Urinary bladder (tissue), 4 donors: ENCODE data around the gene COG1. TPM values are rescaled to one million over a fixed set of nuclear protein-coding genes. Genes with fewer than 3 reads are reported as not detected.

Experiments used
- DNase-seq: peaks from one replicate; pipeline ENCODE4 v3.0.0-alpha.2; 2015; ENCODE audit errors: extremely low spot score
- H3K27ac ChIP-seq: one replicate; pipeline ENCODE4 v1.5.1; 2013; ENCODE audit warnings: low read depth, mild to moderate bottlenecking, moderate library complexity
- H3K36me3 ChIP-seq: one replicate; pipeline ENCODE4 v1.6.1; 2013; ENCODE audit warnings: mild to moderate bottlenecking, moderate library complexity; ENCODE audit not compliant: insufficient read depth
- H3K4me1 ChIP-seq: one replicate; pipeline ENCODE4 v1.6.1; 2013; ENCODE audit warnings: mild to moderate bottlenecking, moderate library complexity; ENCODE audit not compliant: insufficient read depth
- H3K4me3 ChIP-seq: one replicate; pipeline ENCODE4 v1.5.1; 2013; ENCODE audit warnings: low read depth, low read length
- WGBS: extraction: QIAGEN DNeasy Blood & Tissue Kit; methylation state at CpG from one replicate; pipeline ENCODE4 v1.1.7; 2013; 5-methylcytosine and 5-hydroxymethylcytosine counted together
- polyA plus RNA-seq: library from polyadenylated mRNA; stranded (reverse); fragments of 200-250 nt; gene quantifications from one replicate; pipeline ENCODE4 v1.2.3, GENCODE V29; 2013
- total RNA-seq: library from RNA; depleted of rRNA; stranded (reverse); fragments of >200 nt; gene quantifications from one replicate; pipeline ENCODE4 v1.2.3, GENCODE V29; 2014
- donor health status: healthy with polysubstance abuse.
- donor health status: healthy.

Gene COG1
- total and polyA plus RNA-seq, 2 donors, result 19.1 to 27.0 TPM

DNA sequence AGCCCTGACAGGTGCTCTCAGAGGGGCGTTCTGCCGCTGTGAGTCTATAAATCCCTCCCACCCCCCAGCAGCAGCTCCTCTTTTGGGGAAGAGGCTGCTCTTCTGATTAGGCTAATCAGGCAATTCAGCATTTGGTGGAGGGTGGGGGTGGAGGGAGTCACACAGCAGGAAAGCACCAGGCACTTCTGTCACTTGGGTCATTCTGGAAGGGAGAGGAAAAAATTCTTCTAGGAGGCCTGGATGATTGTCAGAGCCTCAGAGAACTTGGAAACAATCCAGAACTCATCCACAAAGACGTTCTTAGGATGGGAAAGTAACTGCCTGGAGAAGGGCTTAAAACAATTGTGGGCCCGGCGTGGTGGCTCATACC, 35.3 kb upstream of the COG1 start:
- no peak for DNase-seq
- 55% methylated on average over 5 of the region's 5 CpGs for WGBS

DNA sequence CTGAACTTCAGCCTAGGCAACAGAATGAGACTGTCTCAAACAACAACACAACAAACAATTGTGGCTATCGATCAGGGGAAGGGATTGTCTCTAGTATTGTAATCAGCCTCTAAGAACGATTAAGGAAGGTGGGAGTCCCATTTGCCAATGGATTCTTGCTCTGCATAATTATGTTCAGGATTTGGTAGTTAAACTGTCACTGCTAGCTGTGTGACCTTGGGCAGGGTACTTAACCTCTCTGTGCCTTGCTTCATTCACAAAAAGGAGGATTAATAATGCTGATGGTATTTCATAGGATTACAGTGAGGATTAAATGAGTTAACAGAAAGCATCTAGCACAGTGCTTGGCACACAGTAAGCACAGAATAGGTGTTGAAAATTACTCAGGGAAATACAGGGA, 34.7 kb upstream of the COG1 start:
- Histone ChIP-seq H3K27ac (no peak overlapping the region), H3K4me3 (no peak overlapping the region), H3K36me3 (no peaks in the 10 kb centered on the region), H3K4me1 (no peaks in the 10 kb centered on the region)
- no peak for DNase-seq
- 81% methylated on average over 2 of the region's 2 CpGs for WGBS

More for the DNA sequence above, 35.3 kb upstream of the COG1 start:
- Histone ChIP-seq H3K4me1 (no peaks in the 10 kb centered on the region), H3K36me3 (no peaks in the 10 kb centered on the region), H3K4me3 (no peak overlapping the region), H3K27ac (no peak overlapping the region)

DNA sequence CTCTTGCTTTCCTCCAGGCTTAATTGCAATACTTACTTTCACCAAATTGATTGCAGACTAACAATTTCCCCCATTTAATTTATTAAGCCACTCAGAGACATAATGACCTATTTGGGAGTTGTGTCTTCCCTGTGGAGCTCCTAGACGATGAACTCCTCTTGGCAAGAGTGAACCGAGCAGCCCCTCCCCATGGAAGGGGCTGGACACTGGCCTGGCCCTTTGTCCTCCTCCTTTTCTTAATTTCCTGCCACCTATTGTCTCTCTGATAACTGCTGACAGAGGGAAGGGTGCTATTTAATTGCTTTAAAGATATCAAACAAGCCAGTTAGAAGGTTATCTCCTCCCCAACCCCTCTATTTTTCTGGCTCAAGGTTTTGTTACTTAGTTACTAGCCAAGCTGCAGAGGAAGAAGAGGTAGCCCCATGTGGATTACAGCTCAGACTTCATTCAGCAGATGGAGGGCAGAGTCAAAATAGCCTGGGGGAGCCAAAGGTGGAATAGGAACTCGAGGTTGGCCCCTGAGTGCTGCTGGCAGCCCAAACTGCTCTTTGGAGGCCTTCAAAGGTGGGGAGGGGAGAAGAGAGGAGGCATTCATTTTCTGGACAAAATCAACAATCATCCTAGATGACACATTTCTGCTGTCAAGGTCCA, 31.8 kb upstream of the COG1 start:
- WGBS, result 20% methylated on average over 3 of the region's 3 CpGs
- DNase-seq, result no peak

DNA sequence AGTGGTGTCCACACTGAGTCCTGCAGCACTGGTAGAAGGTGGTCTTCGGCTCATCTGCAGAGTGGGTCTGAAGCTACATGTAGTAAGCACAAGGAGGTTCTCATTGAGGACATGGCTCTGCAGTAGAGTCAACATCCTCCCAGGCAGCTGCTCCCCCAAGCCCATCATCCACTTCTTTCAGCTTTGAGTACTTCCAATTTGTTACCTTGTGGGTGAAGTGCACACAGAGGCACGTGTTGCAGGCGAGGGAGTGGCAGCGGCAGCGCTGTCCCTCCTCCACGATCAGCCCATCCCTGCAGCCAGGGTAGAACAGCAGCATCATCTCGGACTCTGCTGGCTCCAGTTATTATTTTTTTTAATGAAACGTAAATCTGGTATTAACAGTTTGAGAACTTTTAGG, 29.8 kb upstream of the COG1 start:
- no peak for DNase-seq
- Histone ChIP-seq H3K27ac (no peak overlapping the region), H3K4me3 (no peak overlapping the region), H3K36me3 (no peaks in the 10 kb centered on the region), H3K4me1 (no peaks in the 10 kb centered on the region)
- 39% methylated on average over 8 of the region's 8 CpGs for WGBS

More for the DNA sequence above, 31.8 kb upstream of the COG1 start:
- Histone ChIP-seq H3K4me1 (no peaks in the 10 kb centered on the region), H3K27ac (no peak overlapping the region), H3K4me3 (no peak overlapping the region), H3K36me3 (no peaks in the 10 kb centered on the region)

DNA sequence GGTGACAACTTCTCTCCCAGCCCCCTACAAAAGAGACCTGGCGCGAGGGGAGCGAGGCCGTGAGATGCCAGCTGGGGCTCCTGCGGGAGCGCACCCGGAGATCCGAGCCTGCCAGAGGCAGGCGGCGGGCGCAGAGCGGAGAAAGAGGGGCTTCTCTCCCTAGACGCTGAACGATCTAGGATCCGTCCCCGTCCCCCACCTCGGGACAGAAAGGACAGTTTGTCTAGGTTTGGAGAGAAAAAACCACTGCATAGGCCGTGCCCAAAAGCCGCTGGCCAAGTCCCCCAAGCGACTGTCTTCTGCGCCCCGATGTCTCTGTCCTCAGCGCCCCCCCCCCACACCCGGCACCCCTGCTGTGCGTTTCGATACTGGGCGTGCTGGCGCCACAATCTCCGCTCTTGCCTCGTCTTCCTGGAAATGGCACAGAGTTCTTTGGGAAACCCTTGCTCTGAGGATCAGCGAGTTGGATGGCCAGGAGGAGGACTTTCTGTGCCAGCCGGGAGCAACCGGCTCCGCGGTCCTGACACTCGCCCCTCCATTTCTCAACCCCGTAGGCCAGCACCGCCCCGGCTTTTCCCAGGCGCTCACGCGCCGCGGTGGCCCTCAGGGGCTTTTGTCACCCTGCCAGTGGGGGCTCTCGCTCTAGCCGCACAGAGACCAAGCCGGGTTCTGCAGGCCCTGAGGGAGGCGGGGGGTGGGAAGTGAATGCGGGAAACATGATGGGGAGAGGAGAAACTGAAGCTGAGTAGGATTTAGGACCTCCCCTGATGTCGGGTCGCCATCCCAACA, 27.0 kb upstream of the COG1 start:
- no peak overlapping the region for H3K27ac ChIP-seq
- H3K4me1 ChIP-seq, result no peaks in the 10 kb centered on the region
- no peaks in the 10 kb centered on the region for H3K36me3 ChIP-seq
- DNase-seq, result no peak
- H3K4me3 ChIP-seq, result peak overlapping the region; percentile 52
- 1% methylated on average over 51 of the region's 51 CpGs for WGBS

DNA sequence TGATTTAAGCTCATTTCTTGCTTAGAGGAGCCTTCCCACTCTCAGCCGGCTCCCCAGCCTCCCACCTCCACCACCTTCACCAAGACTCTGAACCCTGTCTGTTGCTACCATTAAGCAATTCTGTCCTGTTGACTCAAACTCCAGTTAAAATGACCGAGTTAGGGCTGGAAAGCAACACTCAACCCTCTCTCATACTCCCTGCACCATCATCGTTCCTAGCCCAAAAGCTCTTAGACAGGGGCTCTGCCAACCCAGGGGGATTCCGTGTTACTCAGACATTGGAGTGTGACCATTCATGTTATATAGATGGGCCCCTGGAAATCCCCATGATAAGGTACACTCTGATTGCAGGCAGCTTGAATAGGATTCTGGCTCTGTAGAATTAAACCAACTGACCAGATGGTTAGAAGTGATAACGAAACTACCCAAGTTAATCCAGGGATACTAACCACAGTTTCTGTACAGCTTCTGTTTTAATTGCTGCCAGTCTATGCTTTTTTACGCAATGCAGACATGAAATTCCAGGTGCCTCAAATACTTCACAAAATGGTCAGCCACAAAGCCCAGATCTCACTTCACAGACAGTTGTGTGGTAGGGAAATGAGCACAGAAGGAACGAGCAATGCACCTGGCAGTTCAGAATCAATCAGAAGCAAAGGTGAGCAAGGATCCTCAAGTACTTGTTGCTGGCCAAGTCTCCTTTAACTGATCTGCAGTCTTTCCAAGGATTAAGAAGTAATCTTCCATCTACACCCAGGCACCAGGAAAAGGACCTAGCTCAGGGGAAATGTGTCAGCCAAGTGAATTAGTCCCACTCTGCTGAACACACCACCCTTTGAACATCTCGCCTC, 25.9 kb upstream of the COG1 start:
- WGBS, result 44% methylated on average over 8 of the region's 8 CpGs
- H3K36me3 ChIP-seq, result no peaks in the 10 kb centered on the region
- H3K4me1 ChIP-seq, result no peaks in the 10 kb centered on the region
- peak overlapping the region; percentile 52 for H3K4me3 ChIP-seq
- H3K27ac ChIP-seq, result no peak overlapping the region
- no peak for DNase-seq

DNA sequence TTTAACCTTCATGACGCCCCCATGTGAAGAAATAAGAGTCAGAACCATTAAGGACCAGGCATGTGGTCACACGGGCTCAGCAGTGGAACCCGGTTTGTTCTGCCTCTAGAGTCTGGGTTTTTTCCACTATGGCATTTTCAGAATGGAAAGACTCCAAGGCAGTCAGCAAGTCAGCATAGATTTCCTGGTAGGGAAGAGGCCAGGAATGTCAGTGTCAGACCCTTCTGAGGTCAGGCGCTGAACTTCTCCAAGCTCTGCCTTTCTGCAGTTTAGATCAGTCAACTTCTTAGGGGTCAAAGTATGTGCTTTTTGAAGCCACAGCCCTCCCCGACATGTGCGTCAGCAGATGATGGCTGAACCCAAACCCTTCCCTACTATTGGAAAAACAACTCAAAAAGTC, 24.2 kb upstream of the COG1 start:
- H3K4me3 ChIP-seq, result no peak overlapping the region
- no peaks in the 10 kb centered on the region for H3K4me1 ChIP-seq
- no peaks in the 10 kb centered on the region for H3K36me3 ChIP-seq
- H3K27ac ChIP-seq, result no peak overlapping the region
- 84% methylated on average over 6 of the region's 6 CpGs for WGBS
- DNase-seq, result no peak

DNA sequence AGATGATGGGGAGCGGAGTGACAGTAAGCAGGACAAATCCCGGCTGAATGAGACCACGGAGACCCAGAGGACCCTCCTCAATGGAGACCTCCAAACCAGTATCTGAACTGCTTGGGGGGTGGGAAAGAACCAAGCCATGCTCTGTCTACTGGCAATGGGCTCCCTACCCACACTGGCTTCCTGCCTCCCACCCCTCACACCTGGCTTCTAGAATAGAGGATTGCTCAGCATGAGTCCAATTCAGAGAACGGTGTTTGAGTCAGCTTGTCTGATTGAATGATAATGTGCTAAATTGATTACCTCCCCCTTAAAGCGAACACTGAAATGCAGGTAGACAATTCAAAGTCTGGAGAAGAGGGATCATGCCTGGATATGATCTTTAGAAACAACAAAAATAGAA, 22.5 kb upstream of the COG1 start:
- no peak for DNase-seq
- Histone ChIP-seq H3K27ac (no peak overlapping the region), H3K4me3 (no peak overlapping the region), H3K36me3 (no peaks in the 10 kb centered on the region), H3K4me1 (no peaks in the 10 kb centered on the region)
- WGBS, result 84% methylated on average over 5 of the region's 5 CpGs

DNA sequence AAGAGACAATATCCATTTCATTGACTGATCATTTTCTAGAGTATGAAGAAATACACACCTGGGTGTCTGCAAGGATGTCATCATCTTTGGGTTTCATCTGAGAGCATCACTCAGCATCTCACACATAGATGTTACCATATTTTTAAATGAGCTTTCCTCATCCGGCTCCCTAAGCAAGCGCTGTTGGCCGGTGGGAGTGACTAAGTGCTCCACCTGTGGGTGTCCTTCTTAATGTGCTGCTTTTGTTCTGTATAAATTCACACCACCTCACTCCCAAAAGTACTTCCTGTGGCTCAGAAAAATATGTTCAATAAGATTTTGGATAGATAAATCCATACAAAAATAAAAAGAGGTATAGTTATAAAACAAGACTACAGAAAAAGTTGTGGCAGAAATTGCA, 20.6 kb upstream of the COG1 start:
- H3K4me1 ChIP-seq, result no peaks in the 10 kb centered on the region
- H3K4me3 ChIP-seq, result no peak overlapping the region
- DNase-seq, result no peak
- no peaks in the 10 kb centered on the region for H3K36me3 ChIP-seq
- 62% methylated on average over 3 of the region's 3 CpGs for WGBS
- H3K27ac ChIP-seq, result no peak overlapping the region

DNA sequence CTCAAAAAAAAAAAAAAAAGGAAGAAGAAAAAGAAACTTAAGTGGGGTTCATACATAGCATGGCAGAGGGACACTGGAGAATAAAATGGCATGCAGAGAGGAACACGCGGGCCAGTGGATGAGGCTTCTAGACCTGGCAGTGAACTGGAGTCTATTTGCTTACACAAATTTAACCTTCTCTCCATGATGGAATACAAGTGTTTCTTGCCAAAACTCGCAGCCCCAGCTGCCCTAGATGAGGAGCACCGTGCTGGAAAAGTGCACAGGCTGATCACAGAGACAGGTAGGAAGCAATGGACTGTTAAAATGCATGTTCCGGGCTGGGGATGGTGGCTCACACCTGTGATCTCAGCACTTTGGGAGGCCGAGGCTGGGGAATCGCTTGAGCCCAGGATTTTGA, 18.7 kb upstream of the COG1 start:
- 91% methylated on average over 7 of the region's 7 CpGs for WGBS
- H3K4me1 ChIP-seq, result no peaks in the 10 kb centered on the region
- no peak overlapping the region for H3K27ac ChIP-seq
- no peaks in the 10 kb centered on the region for H3K36me3 ChIP-seq
- H3K4me3 ChIP-seq, result no peak overlapping the region
- DNase-seq, result no peak

DNA sequence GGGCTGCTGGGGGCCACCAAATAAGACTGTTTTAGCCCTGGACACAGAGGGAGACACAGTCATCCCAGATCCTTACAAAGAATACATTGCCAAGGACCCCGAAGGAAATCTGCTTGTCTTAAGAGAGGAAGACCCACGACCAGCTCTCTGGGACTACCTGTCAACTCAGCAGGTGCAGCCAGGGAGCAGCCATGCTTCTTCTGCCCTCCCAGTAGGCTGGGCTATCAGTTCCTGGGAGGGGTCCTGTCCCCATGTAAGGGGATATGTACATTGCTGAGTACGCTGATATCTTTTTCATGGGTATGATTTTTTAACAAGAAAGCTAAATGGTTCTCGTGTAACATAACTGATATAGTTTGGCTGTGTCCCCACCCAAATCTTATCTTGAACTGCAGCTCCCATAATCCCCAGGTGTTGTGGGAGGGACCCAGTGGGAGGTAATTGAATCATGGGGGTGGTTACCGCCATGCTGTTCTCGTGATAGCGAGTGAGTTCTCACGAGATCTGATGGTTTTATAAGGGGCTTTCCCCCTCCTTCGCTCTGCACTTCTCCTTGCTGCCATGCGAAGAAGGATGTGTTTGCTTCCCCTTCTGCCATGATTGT, 16.8 kb upstream of the COG1 start:
- no peak overlapping the region for H3K27ac ChIP-seq
- no peaks in the 10 kb centered on the region for H3K36me3 ChIP-seq
- no peaks in the 10 kb centered on the region for H3K4me1 ChIP-seq
- H3K4me3 ChIP-seq, result no peak overlapping the region
- WGBS, result 85% methylated on average over 10 of the region's 10 CpGs
- DNase-seq, result no peak

DNA sequence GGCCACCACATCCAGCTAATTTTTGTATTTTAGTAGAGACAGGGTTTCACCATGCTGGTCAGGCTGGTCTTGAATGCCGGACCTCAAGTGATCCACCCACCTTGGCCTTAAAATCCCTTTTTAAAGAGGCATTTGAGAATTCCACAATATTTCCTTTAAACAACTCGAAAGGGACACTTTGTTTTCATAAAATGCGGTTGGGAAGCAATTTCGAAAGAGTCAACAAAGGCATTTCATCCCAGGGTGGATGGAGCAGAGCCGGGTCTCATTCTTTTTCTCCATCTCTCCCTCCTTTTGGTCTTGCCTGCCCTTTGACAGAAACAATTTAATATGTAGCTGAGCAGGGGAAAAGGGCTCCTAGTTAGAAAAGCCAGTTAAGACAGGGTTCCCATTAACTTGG, 13.5 kb upstream of the COG1 start:
- Histone ChIP-seq H3K27ac (no peak overlapping the region), H3K36me3 (no peaks in the 10 kb centered on the region), H3K4me3 (no peak overlapping the region), H3K4me1 (no peaks in the 10 kb centered on the region)
- WGBS, result 69% methylated on average over 5 of the region's 5 CpGs
- no peak for DNase-seq

DNA sequence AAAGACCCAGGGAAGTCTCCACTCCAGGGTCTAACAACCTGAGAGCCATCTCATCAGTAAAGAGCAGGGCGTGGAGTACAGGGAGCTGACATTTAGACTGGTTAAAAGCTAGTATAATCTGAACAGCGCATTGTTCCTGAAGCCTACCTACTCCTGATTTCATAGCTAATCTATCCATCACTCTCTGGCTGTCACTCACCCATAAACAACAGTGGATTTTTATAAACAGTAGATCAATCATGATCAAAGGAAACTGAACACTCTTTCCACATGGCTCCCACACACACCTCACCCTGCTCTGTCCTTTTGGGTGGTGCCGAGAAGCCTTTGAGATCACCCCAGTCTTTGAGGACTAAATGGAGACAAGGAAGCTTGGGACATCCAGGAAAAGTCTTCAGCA, 13.0 kb upstream of the COG1 start:
- Histone ChIP-seq H3K27ac (no peak overlapping the region), H3K4me1 (no peaks in the 10 kb centered on the region), H3K4me3 (no peak overlapping the region), H3K36me3 (no peaks in the 10 kb centered on the region)
- 57% methylated on average over 3 of the region's 3 CpGs for WGBS
- no peak for DNase-seq
